Fibroblast of skin of abdomen (primary cell): ENCODE measurements around the gene CES2.
A peak's percentile ranks its signal among the peaks of the same experiment; 100 is the strongest.
"Not testable (repeated sequence)": the region's sequence is repeated elsewhere in the genome, so short reads cannot be mapped to it uniquely, and the experiment has no call there.

ENCODE experiments used
- DNase-seq: peaks from one replicate; pipeline ENCODE4 v3.0.0-alpha.2; 2013

CES2 gene

DNA sequence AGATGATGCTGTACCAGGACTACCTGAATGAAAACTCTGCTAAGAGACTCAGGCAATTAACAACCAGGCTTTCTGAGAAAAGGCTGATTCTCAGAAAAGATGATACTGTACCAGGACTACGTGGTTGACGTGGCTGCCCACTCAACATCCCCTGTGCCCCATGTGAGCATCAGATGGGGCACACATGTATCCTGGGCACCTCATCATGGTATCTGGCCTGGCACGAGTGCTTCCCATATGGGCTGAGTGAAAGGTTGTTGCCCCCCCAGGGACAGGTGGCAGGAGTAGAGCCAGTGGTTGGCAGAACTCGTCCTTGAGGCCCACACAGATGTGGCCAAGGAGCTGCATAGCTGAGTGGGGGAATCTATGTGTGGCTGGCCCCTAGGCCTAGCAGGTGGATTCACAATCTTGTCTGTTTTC lies 49.6 kb downstream of the CES2 start:
- no peak for DNase-seq

DNA sequence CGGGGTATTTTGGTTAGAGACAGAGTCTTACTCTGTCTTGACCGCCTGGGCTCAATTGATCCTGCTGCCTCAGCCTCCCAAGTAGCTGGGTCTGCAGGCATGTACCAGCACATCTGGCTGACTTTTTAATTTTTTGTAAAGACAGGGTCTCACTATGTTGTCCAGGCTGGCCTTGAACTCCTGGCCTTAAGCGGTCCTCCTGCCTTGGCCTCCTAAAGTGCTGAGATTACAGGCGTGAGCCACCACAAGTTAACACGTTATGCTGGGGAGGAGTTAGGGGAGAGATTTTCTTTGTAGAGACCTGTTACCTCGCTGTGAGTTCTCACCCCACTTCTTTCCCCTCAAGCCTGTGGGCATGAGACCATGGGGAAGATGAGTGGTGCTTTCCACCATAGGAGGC lies 51.2 kb downstream of the CES2 start:
- no peak for DNase-seq

DNA sequence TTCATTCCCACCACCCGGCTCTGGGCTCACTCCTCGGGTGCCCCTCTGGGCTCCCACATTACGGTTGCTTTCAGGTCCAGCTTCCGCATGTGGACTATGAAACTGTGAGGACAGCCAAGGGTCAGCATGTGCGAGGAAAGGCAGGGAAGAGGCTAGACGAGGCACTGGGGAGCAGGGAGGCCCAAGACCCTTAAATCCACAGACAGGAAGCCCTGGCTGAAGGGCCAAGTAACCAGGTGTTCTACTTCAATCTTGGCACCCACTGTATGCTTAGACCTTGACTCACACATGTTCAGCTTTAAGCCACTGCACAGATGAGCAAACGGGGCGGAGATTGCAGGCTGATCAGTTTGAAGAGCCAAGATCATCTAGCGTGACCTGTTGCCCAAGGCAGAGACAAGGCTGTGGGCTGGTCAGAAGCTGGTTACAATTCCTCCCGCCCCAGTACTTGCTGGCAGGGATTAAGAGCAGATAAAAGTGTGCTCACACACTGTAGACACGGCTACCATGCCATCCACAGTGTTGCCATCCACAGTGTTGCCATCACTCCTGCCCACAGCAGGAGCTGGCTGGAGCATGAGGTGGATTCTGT lies 53.0 kb downstream of the CES2 start, which contains the start of gene CES4A:
CES4A (plus strand) TSS at position 393 of the 592 bp plus-strand sequence; CDS start at position 577, 184 bp downstream.
- DNase-seq: peak; percentile 9

DNA sequence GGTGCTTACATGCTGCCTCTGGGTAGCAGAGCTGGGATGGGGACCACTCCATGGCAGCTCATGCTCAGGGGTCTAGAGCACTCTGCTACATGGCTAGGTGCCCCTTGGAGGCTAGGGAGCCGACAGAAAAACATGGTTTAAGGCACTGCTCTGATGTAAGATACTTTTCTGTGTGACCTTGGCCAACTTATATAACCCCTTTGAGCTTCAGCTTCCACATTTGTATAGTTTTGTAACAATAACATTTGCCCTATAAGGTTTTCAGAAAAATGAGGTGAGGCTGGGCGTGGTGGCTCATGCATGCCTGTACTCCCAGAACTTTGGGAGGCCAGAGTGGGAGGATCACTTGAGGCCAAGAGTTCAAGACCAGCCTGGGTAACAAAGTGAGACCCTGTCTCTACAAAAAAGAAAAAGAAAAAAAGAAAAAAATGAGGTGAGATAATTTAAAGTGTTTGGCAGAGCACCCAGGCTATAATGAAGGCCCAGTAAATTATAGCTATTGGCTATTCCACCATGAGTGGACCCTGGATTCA lies 56.3 kb downstream of the CES2 start:
- DNase-seq: no peak

DNA sequence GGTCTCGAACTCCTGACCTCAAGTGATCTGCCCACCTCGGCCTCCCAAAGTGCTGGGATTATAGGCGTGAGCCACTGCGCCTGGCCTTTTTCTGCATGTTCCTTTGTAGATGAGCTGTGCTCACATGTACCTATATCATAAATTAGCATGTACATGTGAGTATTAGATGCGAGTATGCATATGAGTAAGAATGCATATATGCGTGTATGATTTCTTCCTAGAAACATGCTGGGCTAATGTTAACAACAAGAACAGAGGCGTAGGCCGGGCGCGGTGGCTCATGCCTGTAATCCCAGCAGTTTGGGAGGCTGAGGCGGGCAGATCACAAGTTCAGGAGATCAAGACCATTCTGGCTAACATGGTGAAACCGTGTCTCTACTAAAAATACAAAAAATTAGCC lies 58.2 kb downstream of the CES2 start:
- DNase-seq: not testable (repeated sequence)
